GM11168 (cell line): Measurements from ENCODE around the gene U2AF1.
"Not testable (repeated sequence)": the region's sequence is repeated elsewhere in the genome, so short reads cannot be mapped to it uniquely, and the experiment has no call there.

Experiments used
- in situ Hi-C: fragments of 300-500 bp; cut with MboI; formaldehyde crosslinking; loops from one replicate; pipeline ENCODE4 v1.12.0; 2022; ENCODE audit warnings: low sequenced_read_pairs; ENCODE audit not compliant: unreplicated experiment

The U2AF1 gene, protein sequence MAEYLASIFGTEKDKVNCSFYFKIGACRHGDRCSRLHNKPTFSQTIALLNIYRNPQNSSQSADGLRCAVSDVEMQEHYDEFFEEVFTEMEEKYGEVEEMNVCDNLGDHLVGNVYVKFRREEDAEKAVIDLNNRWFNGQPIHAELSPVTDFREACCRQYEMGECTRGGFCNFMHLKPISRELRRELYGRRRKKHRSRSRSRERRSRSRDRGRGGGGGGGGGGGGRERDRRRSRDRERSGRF

GRCh38 chr21:43106965-43107793 is at the start of gene U2AF1:
Gene U2AF1, minus strand, starts transcription at chr21:43107570. Its CDS starts 76 bp downstream, at chr21:43107494.
- in situ Hi-C loops = loop anchor here (25.0 kb wide), 1 partner anchor 195 kb away; no protein-coding TSS in a partner anchor

- in situ Hi-C loops = not testable (repeated sequence)
These were observed 46.2 kb upstream of the U2AF1 start for GRCh38 chr21:43153601-43154000.

DNA sequence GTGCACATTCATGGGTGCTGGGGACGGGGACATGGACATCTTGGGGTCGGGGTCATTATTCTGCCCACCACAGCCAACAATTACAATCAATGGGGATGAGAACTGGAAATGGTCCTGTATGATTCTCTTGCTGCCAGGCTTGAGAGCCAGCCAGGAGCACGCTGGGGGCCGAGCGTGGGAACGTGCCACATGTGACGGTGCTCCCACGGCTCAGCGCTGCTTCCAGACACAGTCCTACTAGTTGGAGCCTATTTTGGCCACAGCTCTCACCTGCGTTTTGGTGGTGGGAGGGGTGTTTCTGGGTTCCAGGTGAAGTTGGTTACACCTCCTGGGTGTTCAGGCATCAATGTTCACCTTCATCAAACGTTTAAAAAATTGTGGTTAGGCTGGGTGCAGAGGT is 42.0 kb upstream of the U2AF1 start:
- in situ Hi-C loops = not testable (repeated sequence)

DNA sequence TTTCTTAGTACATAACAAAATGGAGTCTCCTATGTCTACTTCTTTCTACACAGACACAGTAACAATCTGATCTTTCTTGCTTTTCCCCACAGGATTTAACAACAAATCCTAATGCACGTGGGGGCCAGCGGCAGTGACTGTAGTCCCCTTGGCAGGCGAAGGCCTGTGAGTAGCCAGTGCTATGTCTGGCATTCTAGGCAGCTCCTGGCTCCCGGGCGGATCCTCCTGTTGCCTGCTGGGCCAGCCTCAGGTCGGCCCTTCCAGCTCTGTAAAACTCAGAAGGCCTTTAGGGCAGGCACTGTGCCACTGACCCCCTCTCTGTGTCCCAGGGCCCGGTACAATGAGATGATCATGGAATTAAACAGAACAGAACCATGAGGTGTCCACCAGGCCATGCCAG is 40.6 kb upstream of the U2AF1 start:
- in situ Hi-C loops = not testable (repeated sequence)

DNA sequence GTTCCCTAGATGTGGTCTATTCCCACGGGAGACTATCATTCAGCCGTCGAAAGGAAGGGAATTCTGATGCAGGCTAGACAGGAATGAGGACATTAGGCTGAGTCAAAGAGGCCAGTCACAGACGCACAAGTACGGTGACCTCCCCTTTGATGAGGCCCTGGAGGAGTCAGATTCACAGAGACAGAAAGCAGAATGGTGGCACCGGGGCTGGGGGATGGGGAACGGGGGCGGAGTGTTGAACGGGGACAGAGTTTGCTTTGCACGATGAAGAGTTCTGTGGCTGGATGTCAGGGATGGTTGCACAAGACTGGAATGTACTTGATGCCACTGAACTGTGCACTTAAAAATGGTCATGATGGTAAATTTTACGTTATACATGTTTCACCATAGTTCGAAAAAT is 39.3 kb upstream of the U2AF1 start:
- in situ Hi-C loops = not testable (repeated sequence)

GRCh38 chr21:43141407-43141806 is 34.0 kb upstream of the U2AF1 start:
- in situ Hi-C loops = not testable (repeated sequence)

- in situ Hi-C loops = not testable (repeated sequence)
These were observed 31.6 kb upstream of the U2AF1 start for GRCh38 chr21:43138944-43139343.

DNA sequence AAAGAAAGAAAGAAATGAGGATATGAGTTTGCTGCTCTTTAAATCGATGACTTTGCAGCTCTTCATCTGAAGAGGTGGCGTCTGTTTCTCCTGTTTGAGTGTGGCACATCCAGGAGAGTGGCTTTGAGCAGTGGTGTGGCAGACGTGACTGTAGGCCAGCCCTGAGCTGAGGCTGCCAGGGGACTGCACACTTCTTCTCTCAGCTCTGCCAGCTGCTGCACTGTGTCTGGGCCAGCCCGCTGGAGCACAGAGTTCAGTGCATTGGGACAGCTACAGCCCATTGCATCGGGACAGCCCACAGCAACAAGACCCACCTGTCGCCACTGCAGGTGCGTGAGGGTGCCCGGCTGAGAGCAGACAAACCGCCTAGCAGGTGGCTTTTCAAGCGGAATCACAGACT is 27.1 kb upstream of the U2AF1 start:
- in situ Hi-C loops = not testable (repeated sequence)

GRCh38 chr21:43130094-43130493 is 22.7 kb upstream of the U2AF1 start:
- in situ Hi-C loops = not testable (repeated sequence)

DNA sequence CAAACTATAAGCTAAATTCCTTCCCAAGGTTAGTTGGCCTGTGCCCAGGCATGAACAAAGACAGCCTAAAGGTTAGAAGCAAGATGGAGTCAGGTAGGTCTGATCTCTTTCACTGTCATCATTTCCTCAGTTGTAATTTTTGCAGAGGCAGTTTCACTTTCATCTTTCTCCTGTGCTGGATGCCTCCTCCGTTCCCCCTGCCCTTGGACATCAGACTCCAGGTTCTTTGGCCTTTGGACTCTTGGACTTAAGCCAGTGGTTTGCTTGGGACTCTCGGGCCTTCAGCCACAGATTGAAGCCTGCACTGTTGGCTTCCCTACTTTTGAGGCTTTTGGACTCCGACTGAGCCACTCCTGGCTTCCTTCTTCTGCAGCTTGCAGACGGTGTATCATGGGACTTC is 8.6 kb upstream of the U2AF1 start:
- in situ Hi-C loops = loop anchor here (25.0 kb wide), 1 partner anchor 204 kb away; no protein-coding TSS in a partner anchor

GRCh38 chr21:43114483-43114882 is 7.1 kb upstream of the U2AF1 start:
- in situ Hi-C loops = loop anchor here (25.0 kb wide), 1 partner anchor 202 kb away; no protein-coding TSS in a partner anchor

- in situ Hi-C loops = loop anchor here (25.0 kb wide), 1 partner anchor 197 kb away; no protein-coding TSS in a partner anchor
These were observed 1.6 kb upstream of the U2AF1 start for GRCh38 chr21:43109006-43109405.

DNA sequence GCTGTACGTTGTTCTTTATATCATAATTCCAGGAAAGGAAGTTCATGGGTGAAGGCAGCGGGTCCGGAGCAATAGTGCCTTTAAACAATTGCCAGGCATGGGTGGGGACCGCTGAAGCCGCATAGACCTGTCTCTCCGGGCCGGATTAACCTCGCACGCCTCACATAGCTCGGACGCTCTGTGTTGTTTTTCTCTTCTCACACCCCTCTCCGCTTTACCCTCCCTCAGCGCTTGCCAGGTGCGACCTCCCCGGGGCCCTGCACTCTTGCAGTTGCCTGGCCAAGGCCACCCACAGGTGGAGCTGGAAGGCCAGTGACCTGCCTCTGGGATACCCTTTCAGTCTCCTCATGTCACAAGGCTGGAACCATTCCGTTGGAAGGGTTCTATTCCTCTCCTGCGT is 807 bp upstream of the U2AF1 start:
- in situ Hi-C loops = loop anchor here (25.0 kb wide), 1 partner anchor 196 kb away; no protein-coding TSS in a partner anchor

GRCh38 chr21:43107794-43108137 is 396 bp upstream of the U2AF1 start:
- in situ Hi-C loops = loop anchor here (25.0 kb wide), 1 partner anchor 195 kb away; no protein-coding TSS in a partner anchor

- in situ Hi-C loops = loop anchor here (25.0 kb wide), 1 partner anchor 192 kb away; no protein-coding TSS in a partner anchor
These were observed 2.7 kb downstream of the U2AF1 start for GRCh38 chr21:43104642-43105041.

DNA sequence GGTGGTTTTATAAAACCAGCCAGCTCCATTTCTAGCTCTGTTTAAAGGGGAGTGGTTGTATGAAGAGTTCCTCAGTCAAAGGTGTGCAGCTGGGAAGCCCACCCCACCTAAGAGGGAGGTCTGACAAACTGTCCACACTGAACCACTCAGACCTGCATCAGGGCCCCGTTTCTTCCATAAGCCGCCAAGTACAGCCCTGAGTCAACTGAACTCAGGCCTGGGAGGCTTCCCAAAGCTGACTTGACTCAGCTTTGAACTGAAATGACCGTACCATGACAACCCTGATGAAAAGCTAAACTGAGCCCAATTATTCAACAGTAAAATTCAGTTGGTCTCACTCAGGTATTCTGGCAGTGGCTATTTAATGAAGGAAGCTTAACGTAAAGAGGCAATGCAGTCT is 5.1 kb downstream of the U2AF1 start:
- in situ Hi-C loops = loop anchor here (25.0 kb wide), 1 partner anchor 190 kb away; no protein-coding TSS in a partner anchor

DNA sequence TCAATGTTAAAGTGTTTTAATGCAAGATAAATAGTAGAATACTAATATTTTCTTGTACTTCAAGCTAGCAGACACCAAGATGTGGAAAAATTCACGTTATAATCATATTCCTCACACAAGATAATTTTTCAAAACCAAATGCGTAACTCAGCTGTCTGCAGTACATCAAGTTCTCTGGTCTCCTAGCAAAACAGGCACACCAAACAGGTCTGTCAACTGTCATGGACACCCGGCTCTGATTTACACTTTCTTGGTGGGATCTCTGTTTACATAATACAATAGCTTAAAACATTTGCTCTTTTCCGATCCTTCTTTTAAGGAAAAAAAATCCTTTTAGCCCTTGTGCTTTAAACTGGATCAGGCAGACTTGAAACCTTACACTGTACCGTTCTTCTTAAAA is 5.7 kb downstream of the U2AF1 start:
- in situ Hi-C loops = loop anchor here (25.0 kb wide), 1 partner anchor 189 kb away; no protein-coding TSS in a partner anchor

GRCh38 chr21:43101000-43101399 is 6.4 kb downstream of the U2AF1 start:
- in situ Hi-C loops = loop anchor here (25.0 kb wide), 1 partner anchor 189 kb away; no protein-coding TSS in a partner anchor

DNA sequence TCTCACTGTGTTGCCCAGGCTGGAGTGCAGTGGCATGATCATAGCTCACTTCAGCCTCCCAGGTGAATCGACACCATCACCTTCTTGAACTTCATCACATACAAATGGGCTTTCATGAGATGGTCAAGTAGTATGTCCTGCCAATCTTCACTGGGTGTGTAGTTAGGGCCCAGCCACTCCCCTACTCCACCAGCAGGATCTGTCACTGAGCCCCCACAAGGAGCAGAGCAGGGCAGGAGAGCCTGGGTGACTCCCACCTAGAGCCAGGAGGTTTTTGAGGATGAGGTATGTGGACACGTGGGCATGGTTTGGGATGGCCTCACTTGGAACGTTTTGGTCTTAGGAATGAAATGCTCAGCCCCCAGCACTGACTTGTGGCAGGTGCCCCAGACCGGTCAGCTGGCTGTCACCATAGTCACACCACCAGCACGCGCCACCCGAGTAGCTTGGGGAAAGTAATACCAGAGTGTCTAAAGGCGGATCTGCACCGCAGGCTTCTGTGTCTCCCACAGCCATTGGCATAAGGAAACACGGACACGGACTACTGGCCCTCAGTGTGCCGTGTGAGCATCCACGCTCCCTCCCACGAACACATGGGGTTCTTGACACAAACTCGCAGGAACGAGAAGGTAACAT is 15.3 kb downstream of the U2AF1 start:
- in situ Hi-C loops = not testable (repeated sequence)

GRCh38 chr21:43090947-43091346 is 16.4 kb downstream of the U2AF1 start:
- in situ Hi-C loops = not testable (repeated sequence)
